ENCODE results near the gene SAV1. TPM values are rescaled to one million over a fixed set of nuclear protein-coding genes. Genes with fewer than 3 reads are reported as not detected.

SAV1 gene
- total RNA-seq, 2 experiments from 2014 or later, result 6.7 to 7.2 TPM

Other genes starting within 250 kb of the SAV1 start
- gene MAP4K5, start 135.7 kb downstream of the SAV1 start, total RNA-seq, result 10 to 100 TPM; 40.1 to 46.1 TPM
- 1 to 10 TPM; 1.5 TPM for gene ATL1, start 108.2 kb downstream of the SAV1 start, total RNA-seq
- 100 to 1,000 TPM; 106 to 113 TPM for gene NIN, start 162.9 kb upstream of the SAV1 start, total RNA-seq
- not detected for gene ABHD12B, start 203.7 kb upstream of the SAV1 start, total RNA-seq

Data from activated naive CD8-positive, alpha-beta T cell treated with anti-CD3 and anti-CD28 coated beads, Interleukin-2, amount 10 ng/mL, durations not matched to agents 7 days and 5 days (primary cell).